Measurements from ENCODE around the gene STRAP.

DNA sequence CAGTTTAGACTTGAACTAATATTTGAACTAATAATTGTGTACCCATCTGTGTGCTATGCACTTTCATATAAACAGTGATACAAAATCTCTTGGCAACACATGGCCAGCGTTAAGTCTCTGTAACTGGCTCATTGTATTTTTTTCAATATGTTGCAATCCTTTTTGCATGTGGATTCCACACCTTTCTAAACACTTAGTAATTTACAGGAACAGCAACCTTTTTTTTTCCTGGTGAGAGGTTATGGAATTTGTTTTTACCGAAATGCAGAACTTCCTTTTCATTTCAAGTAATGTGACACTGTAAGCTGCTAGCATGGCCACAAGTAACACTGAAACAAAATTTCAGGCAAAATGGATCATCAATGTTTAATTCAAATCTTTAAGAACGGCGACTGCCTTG is 47.6 kb upstream of the STRAP start:
- TF ChIP-seq, protein P1, sequence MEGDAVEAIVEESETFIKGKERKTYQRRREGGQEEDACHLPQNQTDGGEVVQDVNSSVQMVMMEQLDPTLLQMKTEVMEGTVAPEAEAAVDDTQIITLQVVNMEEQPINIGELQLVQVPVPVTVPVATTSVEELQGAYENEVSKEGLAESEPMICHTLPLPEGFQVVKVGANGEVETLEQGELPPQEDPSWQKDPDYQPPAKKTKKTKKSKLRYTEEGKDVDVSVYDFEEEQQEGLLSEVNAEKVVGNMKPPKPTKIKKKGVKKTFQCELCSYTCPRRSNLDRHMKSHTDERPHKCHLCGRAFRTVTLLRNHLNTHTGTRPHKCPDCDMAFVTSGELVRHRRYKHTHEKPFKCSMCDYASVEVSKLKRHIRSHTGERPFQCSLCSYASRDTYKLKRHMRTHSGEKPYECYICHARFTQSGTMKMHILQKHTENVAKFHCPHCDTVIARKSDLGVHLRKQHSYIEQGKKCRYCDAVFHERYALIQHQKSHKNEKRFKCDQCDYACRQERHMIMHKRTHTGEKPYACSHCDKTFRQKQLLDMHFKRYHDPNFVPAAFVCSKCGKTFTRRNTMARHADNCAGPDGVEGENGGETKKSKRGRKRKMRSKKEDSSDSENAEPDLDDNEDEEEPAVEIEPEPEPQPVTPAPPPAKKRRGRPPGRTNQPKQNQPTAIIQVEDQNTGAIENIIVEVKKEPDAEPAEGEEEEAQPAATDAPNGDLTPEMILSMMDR (IDR thresholded peaks at IDR 0.05; ENCODE audit: borderline replicate concordance, extremely low read depth, low read length, poor library complexity, severe bottlenecking): no peak
- no peak for TF ChIP-seq EZH2 (IDR thresholded peaks at IDR 0.05; ENCODE audit: borderline replicate concordance, low read depth, low read length, severe bottlenecking)
